GM12878 (cell line): ENCODE results near the gene GRIFIN. TPM values are rescaled to one million over a fixed set of nuclear protein-coding genes. Genes with fewer than 3 reads are reported as not detected.
A peak's percentile ranks its signal among the peaks of the same experiment; 100 is the strongest.

Experiments
- ATAC-seq: fragments of 200-7000 bp; cut with Tn5 transposase; 3 replicates; pipeline ENCODE4 v1.9.1; 2020; ENCODE audit warnings: mild to moderate bottlenecking, moderate library complexity
- BruUV-seq: library from RNA; stranded (reverse); fragments of 400-500 nt; replicated peaks from 2 replicates; lab custom pipeline; 2021; lab: Mats Ljungman, UMichigan
- CTCF ChIA-PET: fragments of 300-600 bp; sonication (Branson Sonifier 250); formaldehyde crosslinking; extraction: SDS; loops from one replicate; lab custom pipeline; 2021; ENCODE audit warnings: inconsistent platforms; lab: Yijun Ruan, JAX
- POLR2A ChIA-PET: fragments of 350-600 bp; formaldehyde crosslinking; extraction: SDS; loops from one replicate; lab custom pipeline; 2021; ENCODE audit warnings: inconsistent platforms; lab: Charles Lee
- RAD21 ChIA-PET: fragments of 300-600 bp; sonication (Branson Sonifier 250); formaldehyde crosslinking; loops from one replicate; lab custom pipeline; 2023; ENCODE audit warnings: antibody characterized with exemption; ENCODE audit not compliant: unreplicated experiment; lab: Charles Lee
- SMC1A ChIA-PET: fragments of 300-600 bp; sonication (Branson Sonifier 250); formaldehyde crosslinking; loops from one replicate; lab custom pipeline; 2023; ENCODE audit not compliant: unreplicated experiment, uncharacterized antibody; lab: Charles Lee
- DNase-seq: peaks from one replicate; pipeline ENCODE4 v3.0.0-alpha.2; 2011; ENCODE audit warnings: low read depth, low spot score
- FAIRE-seq: peaks from 3 replicates; lab custom pipeline; 2011; peaks lifted over from hg19 to GRCh38; lab: Jason Lieb, UNC
- H2AFZ ChIP-seq: 2 replicates; pipeline ENCODE4 v1.6.0; 2011; ENCODE audit warnings: low read depth, low read length, control low read depth; ENCODE audit not compliant: control insufficient read depth
- H3K27ac ChIP-seq: 2 replicates; pipeline ENCODE4 v1.5.1; 2011; ENCODE audit warnings: control low read depth; ENCODE audit not compliant: control insufficient read depth, insufficient read depth
- H3K27me3 ChIP-seq, 2 experiments: replicated peaks in 1 of 2; 2 replicates each; pipeline versions ENCODE4 v1.6.0 to v1.6.1; 2011; ENCODE audit warnings: low read length in 1 of 2; ENCODE audit not compliant: control insufficient read depth in 2 of 2, insufficient read depth in 2 of 2
- H3K36me3 ChIP-seq, 2 experiments: 2 replicates each; pipeline ENCODE4 v1.5.1; 2011; ENCODE audit warnings: low read length in 1 of 2; ENCODE audit not compliant: control insufficient read depth in 2 of 2, insufficient read depth in 2 of 2
- H3K4me1 ChIP-seq: 2 replicates; pipeline ENCODE4 v1.6.1; 2011; ENCODE audit warnings: mild to moderate bottlenecking, low read length, moderate library complexity, mixed read lengths; ENCODE audit not compliant: control insufficient read depth, insufficient read depth
- H3K4me2 ChIP-seq: 2 replicates; pipeline ENCODE4 v1.6.0; 2011; ENCODE audit warnings: control low read depth; ENCODE audit not compliant: control insufficient read depth, insufficient read depth
- H3K4me3 ChIP-seq: fragments of 200-600 bp; sonication (generic); 2 replicates; pipeline ENCODE4 v1.5.1; 2016
- H3K79me2 ChIP-seq: 2 replicates; pipeline ENCODE4 v1.6.0; 2011; ENCODE audit warnings: low read length; ENCODE audit not compliant: control insufficient read depth, insufficient read depth
- H3K9ac ChIP-seq: 2 replicates; pipeline ENCODE4 v1.8.0; 2011; ENCODE audit warnings: low read length, control low read depth, mixed read lengths; ENCODE audit not compliant: control insufficient read depth, insufficient read depth
- H3K9me3 ChIP-seq: replicated peaks from 3 replicates; pipeline ENCODE4 v1.5.1; 2011; ENCODE audit warnings: mild to moderate bottlenecking, low read length; ENCODE audit not compliant: control insufficient read depth, insufficient read depth
- H4K20me1 ChIP-seq: 2 replicates; pipeline ENCODE4 v1.6.0; 2011; ENCODE audit not compliant: control insufficient read depth, insufficient read depth
- BHLHE40 ChIP-seq, 2 experiments: fragments of 450-650 bp in 1 of 2; IDR thresholded peaks; 2 replicates each; pipeline ENCODE4 v1.6.1; 2011 to 2017; ENCODE audit warnings: low read depth in 2 of 2, borderline replicate concordance in 1 of 2, improper control_type of control experiment in 1 of 2, low read length in 1 of 2, mild to moderate bottlenecking in 1 of 2
- CBX3 ChIP-seq: fragments of 200-600 bp; sonication (generic); IDR thresholded peaks from 2 replicates; pipeline ENCODE4 v1.6.1; 2016; ENCODE audit warnings: low read depth, borderline replicate concordance
- EZH2 ChIP-seq: IDR thresholded peaks from 2 replicates; pipeline ENCODE4 v1.6.1; 2012; ENCODE audit warnings: low read depth, mild to moderate bottlenecking, control low read depth, inconsistent platforms, low read length, borderline replicate concordance; ENCODE audit not compliant: control insufficient read depth
- HDAC2 ChIP-seq: fragments of 200-600 bp; sonication (generic); IDR thresholded peaks from 2 replicates; pipeline ENCODE4 v1.6.1; 2017
- IRF4 ChIP-seq: IDR thresholded peaks from 2 replicates; pipeline ENCODE4 v1.6.1; 2011; ENCODE audit warnings: low read depth, low read length
- JUND ChIP-seq: IDR thresholded peaks from 2 replicates; pipeline ENCODE4 v1.6.1; 2012; ENCODE audit warnings: low read depth, mild to moderate bottlenecking, low read length, improper control_type of control experiment, moderate library complexity
- NBN ChIP-seq: fragments of 450-650 bp; IDR thresholded peaks from 2 replicates; pipeline ENCODE4 v1.6.1; 2016
- NFYB ChIP-seq: IDR thresholded peaks from 2 replicates; pipeline ENCODE4 v1.6.1; 2011; ENCODE audit warnings: low read depth, mild to moderate bottlenecking, low read length, improper control_type of control experiment, moderate library complexity; ENCODE audit not compliant: insufficient read depth
- NR2C2 ChIP-seq: IDR thresholded peaks from 2 replicates; pipeline ENCODE4 v1.6.1; 2011; ENCODE audit warnings: borderline replicate concordance, low read depth; ENCODE audit not compliant: control insufficient read depth, insufficient read length
- NRF1 ChIP-seq: conservative IDR thresholded peaks from 2 replicates; pipeline ENCODE4 v1.6.1; 2011; ENCODE audit warnings: mild to moderate bottlenecking, low read depth, low read length, improper control_type of control experiment
- POLR2AphosphoS5 ChIP-seq: IDR thresholded peaks from 2 replicates; pipeline ENCODE4 v1.6.1; 2011; ENCODE audit warnings: mild to moderate bottlenecking, low read length, inconsistent platforms
- RB1 ChIP-seq: fragments of 450-650 bp; formaldehyde crosslinking; IDR thresholded peaks from 2 replicates; pipeline ENCODE4 v1.6.1; 2017; ENCODE audit warnings: mild to moderate bottlenecking, borderline replicate concordance
- RELA ChIP-seq: fragments of 450-650 bp; IDR thresholded peaks from 2 replicates; pipeline ENCODE4 v1.8.0; 2014; ENCODE audit warnings: borderline replicate concordance; ENCODE audit not compliant: partially characterized antibody
- SMAD5 ChIP-seq: IDR thresholded peaks from 2 replicates; pipeline ENCODE4 v1.6.1; 2016; ENCODE audit warnings: antibody characterized with exemption, low read depth
- SMARCA5 ChIP-seq: fragments of 450-650 bp; IDR thresholded peaks from 2 replicates; pipeline ENCODE4 v1.6.1; 2017; ENCODE audit warnings: mild to moderate bottlenecking
- SP1 ChIP-seq: IDR thresholded peaks from one replicate; pipeline ENCODE4 v1.6.1; 2011; ENCODE audit warnings: low read depth, low read length
- SPI1 ChIP-seq: IDR thresholded peaks from 2 replicates; pipeline ENCODE4 v1.6.1; 2011; ENCODE audit warnings: low read depth, mild to moderate bottlenecking, low read length, moderate library complexity, borderline replicate concordance; ENCODE audit not compliant: insufficient read depth
- STAT3 ChIP-seq: IDR thresholded peaks from 2 replicates; pipeline ENCODE4 v1.6.1; 2011; ENCODE audit warnings: low read depth, low read length, improper control_type of control experiment
- USF2 ChIP-seq: IDR thresholded peaks from 2 replicates; pipeline ENCODE4 v1.6.1; 2011; ENCODE audit warnings: low read depth, low read length, improper control_type of control experiment, borderline replicate concordance
- WGBS: methylation state at CpG from one replicate; pipeline ENCODE4 v1.1.6; 2016; ENCODE audit warnings: low lambda C conversion rate; ENCODE audit not compliant: insufficient replicate concordance, insufficient coverage; ENCODE audit errors: missing lambda C conversion rate; 5-methylcytosine and 5-hydroxymethylcytosine counted together
- in situ Hi-C: fragments of 300-500 bp; cut with MboI; formaldehyde crosslinking; loops from 9 replicates; pipeline ENCODE4 v1.14.3; 2018; ENCODE audit warnings: mixed read lengths
- intact Hi-C: fragments of 100-400 bp; cut with micrococcal nuclease; formaldehyde crosslinking; loops from one replicate; pipeline ENCODE4 v1.14.2; 2022; ENCODE audit not compliant: unreplicated experiment
- polyA plus RNA-seq, 11 experiments: library from polyadenylated mRNA; depleted of rRNA in 4 of 11; unstranded in 6 of 11; stranded (reverse) in 5 of 11; fragments of >200 nt; fragmentation: Nextera tagmentation in 4 of 11; fragmentation: Illumina TruSeq in 1 of 11; extraction: Ambion mirVana in 4 of 11; extraction: Trizol in 1 of 11; gene quantifications; 1 replicate in 1 of 11; 2 replicates in 10 of 11; pipeline versions ENCODE4 v1.2.1 to v1.2.3, GENCODE V29; 2011 to 2016; ENCODE audit warnings: inconsistent platforms in 2 of 11, missing spikeins in 2 of 11, low read depth in 1 of 11
- total RNA-seq, 4 experiments: library from RNA; depleted of rRNA in 3 of 4; stranded (reverse); fragments of >200 nt in 3 of 4; fragmentation: Illumina TruSeq in 1 of 4; extraction: Trizol in 1 of 4; gene quantifications; 2 replicates each; pipeline versions ENCODE4 v1.2.1 to v1.2.3, GENCODE V29; 2013 to 2021
- TF ChIP-seq, protein P1 (sequence below): IDR thresholded peaks from 2 replicates; pipeline ENCODE4 v1.6.1; 2012; ENCODE audit warnings: low read depth, low read length, improper control_type of control experiment

Gene GRIFIN
- total and polyA plus RNA-seq, 10 of the 15 experiments (the other 5 are each of a cell fraction or from before 2014, with no cell fraction given): not detected

- TF ChIP-seq, protein P1, sequence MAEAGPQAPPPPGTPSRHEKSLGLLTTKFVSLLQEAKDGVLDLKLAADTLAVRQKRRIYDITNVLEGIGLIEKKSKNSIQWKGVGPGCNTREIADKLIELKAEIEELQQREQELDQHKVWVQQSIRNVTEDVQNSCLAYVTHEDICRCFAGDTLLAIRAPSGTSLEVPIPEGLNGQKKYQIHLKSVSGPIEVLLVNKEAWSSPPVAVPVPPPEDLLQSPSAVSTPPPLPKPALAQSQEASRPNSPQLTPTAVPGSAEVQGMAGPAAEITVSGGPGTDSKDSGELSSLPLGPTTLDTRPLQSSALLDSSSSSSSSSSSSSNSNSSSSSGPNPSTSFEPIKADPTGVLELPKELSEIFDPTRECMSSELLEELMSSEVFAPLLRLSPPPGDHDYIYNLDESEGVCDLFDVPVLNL: no peak
- TF ChIP-seq EZH2 (peak; percentile 96; the same call in 1 of the 2 replicates), STAT3 (no peak)
Observed at GRCh38 chr7:2520131-2520760, 44.0 kb upstream of the GRIFIN start (continued).

DNA sequence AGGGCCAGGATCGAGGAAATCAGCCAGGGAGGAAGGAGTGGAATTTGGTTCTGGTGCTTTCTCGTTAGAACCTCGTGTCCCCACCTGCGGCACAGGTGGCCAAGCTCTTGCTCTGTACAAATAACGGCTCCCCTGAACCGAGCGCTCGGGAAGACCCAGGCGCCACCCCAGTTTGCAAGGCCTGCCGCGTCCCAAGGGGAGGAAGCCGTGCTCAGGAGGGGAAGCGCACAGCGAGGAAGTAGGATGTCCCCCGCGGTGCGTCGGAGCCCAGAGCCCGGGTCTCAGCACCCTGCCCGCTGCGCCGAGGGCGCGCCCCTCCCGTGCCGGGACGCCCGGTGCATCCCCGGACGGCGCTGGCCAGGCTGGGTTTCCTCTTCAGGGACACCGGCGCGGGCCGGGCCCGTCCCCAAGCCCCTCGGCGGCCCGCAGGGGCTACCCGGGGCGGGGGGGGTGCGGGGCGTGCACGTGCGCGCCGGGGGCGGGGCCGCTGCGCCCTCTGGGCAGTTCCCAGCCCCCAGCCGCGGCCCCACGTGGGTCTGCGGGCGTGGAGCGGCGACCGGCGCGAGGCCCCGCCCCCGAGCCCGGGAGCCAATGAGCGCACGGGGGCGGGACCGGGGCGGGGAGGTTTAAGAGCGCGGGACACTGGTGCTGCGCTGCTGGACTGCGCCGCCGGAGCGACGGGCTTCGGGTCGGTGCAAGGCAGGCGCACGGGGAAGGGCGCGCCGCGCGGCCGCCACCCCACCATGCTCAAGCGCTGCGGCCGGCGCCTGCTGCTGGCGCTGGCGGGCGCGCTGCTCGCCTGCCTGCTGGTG lies 43.1 kb upstream of the GRIFIN start, which contains the start of gene LFNG:
Gene LFNG, plus strand, starts transcription at position 656 of the 812 bp plus-strand sequence. Its CDS starts 88 bp downstream, at position 744.
- in situ Hi-C loops: no loop called here
- peak within 1 kb of the TSS; percentile 58; the same call in 1 of the 2 replicates for H3K4me3 ChIP-seq
- POLR2A ChIA-PET: no interaction called here
- peak within 1 kb of the TSS; percentile 94 for H3K4me2 ChIP-seq
- peaks cover 21% of the 10 kb centered on the region for H3K4me1 ChIP-seq
- H3K9me3 ChIP-seq: no peaks in the 10 kb centered on the region
- no peaks in the 10 kb centered on the region for H3K79me2 ChIP-seq
- peak within 1 kb of the TSS; percentile 51; the same call in 1 of the 2 replicates for H3K9ac ChIP-seq
- H4K20me1 ChIP-seq: no peaks in the 10 kb centered on the region
- intact Hi-C loops: no loop called here
- no peak within 1 kb of the TSS for H3K27ac ChIP-seq
- BruUV-seq: no TSS peak
- H3K27me3 ChIP-seq: peaks cover 0 to 11% of the 10 kb centered on the region in 2 experiments; a peak in 3 of 4 replicates
- CTCF ChIA-PET: interaction anchor here (0.7 kb wide), 1 partner anchor 48 kb away, joined by 3 read pairs; no protein-coding TSS in a partner anchor
- DNase-seq (peak; percentile 32), FAIRE-seq (no peak), ATAC-seq (peak; percentile 82)
- H2AFZ ChIP-seq: peak within 1 kb of the TSS; percentile 80
- RAD21 ChIA-PET: no interaction called here
- WGBS: 1% methylated on average over 78 of the region's 95 CpGs
- SMC1A ChIA-PET: no interaction called here
- no peaks in the 10 kb centered on the region for H3K36me3 ChIP-seq
- no peak for TF ChIP-seq NR2C2
- peak; percentile 61 for TF ChIP-seq SP1
- peak; percentile 31; the same call in 1 of the 2 replicates for TF ChIP-seq NRF1
- TF ChIP-seq POLR2AphosphoS5: peak; percentile 60; the same call in 1 of the 2 replicates
- TF ChIP-seq BHLHE40 (IDR thresholded peaks at IDR 0.05; ENCODE audit: borderline replicate concordance in 1 of 2, low read depth in 2 of 2, low read length in 1 of 2): peak; percentile 83 to 96; a peak in 3 of 4 replicates
- no peak for TF ChIP-seq HDAC2
- TF ChIP-seq SMAD5: no peak
- TF ChIP-seq IRF4: no peak
- TF ChIP-seq SMARCA5: peak; percentile 14; the same call in 1 of the 2 replicates
- TF ChIP-seq RB1: peak; percentile 44; the same call in 1 of the 2 replicates
- TF ChIP-seq CBX3: no peak
- peak; percentile 86 for TF ChIP-seq NFYB
- 0 out of 2 replicates have a peak, but pooled peaks have one; percentile 7 for TF ChIP-seq SPI1
- peak; percentile 22; the same call in 1 of the 2 replicates for TF ChIP-seq USF2
- no peak for TF ChIP-seq JUND
- TF ChIP-seq NBN: no peak
- no peak for TF ChIP-seq RELA
